Uterus (tissue), 4 donors: Measurements from ENCODE around the gene ANKUB1. TPM values are rescaled to one million over a fixed set of nuclear protein-coding genes. Genes with fewer than 3 reads are reported as not detected.

Experiments used
- DNase-seq, 2 donors: peaks; one replicate each; pipeline ENCODE4 v3.0.0-alpha.2; 2019 to 2020
- H3K27ac ChIP-seq, 2 donors: fragments of 200-600 bp; sonication (generic); 1 replicate in 1 of 2; 2 replicates in 1 of 2; pipeline ENCODE4 v1.5.1; 2016 to 2018
- H3K27me3 ChIP-seq, 2 donors: fragments of 200-600 bp; sonication (generic); one replicate each; pipeline ENCODE4 v1.5.1; 2018 to 2019; ENCODE audit warnings: control low read depth in 1 of 2
- H3K36me3 ChIP-seq, 2 donors: fragments of 200-600 bp; sonication (generic); one replicate each; pipeline ENCODE4 v1.5.1; 2019; ENCODE audit warnings: control low read depth in 1 of 2
- H3K4me1 ChIP-seq, 2 donors: fragments of 200-600 bp; sonication (generic); one replicate each; pipeline ENCODE4 v1.5.1; 2018 to 2019; ENCODE audit warnings: control low read depth in 1 of 2
- H3K4me3 ChIP-seq, 2 donors: fragments of 200-600 bp; sonication (generic); 1 replicate in 1 of 2; 2 replicates in 1 of 2; pipeline ENCODE4 v1.5.1; 2018 to 2019; ENCODE audit warnings: mild to moderate bottlenecking in 1 of 2
- H3K9me3 ChIP-seq, 2 donors: fragments of 200-600 bp; sonication (generic); one replicate each; pipeline ENCODE4 v1.5.1; 2019; ENCODE audit warnings: control low read depth in 1 of 2
- POLR2A ChIP-seq, 2 donors: fragments of 450-650 bp; IDR thresholded peaks; one replicate each; pipeline ENCODE4 v1.6.1; 2016; ENCODE audit warnings: antibody characterized with exemption in 2 of 2, mild to moderate bottlenecking in 1 of 2, moderate library complexity in 1 of 2
- intact Hi-C: fragments of 100-400 bp; cut with DNase I; formaldehyde crosslinking; loops from one replicate; pipeline ENCODE4 v1.15.1; 2023; ENCODE audit warnings: low total_unique reads
- total RNA-seq, 4 donors: library from RNA; depleted of rRNA in 3 of 4; stranded (reverse); fragments of >200 nt in 3 of 4; gene quantifications; one replicate each; pipeline versions ENCODE4 v1.1.0 to v1.2.4, GENCODE V29; 2014 to 2023
- TF ChIP-seq, protein P1 (sequence below), 4 experiments: fragments of 200-600 bp in 2 of 4; fragments of 450-650 bp in 2 of 4; sonication (generic) in 2 of 4; IDR thresholded peaks; one replicate each; pipeline ENCODE4 v1.5.1; 2016 to 2019; ENCODE audit warnings: antibody characterized with exemption in 4 of 4, mild to moderate bottlenecking in 2 of 4, moderate library complexity in 1 of 4
- donor health status: DM: yes; HTN: yes; CAD: no.

Gene ANKUB1
- total RNA-seq, 4 donors from 2014 or later: 0.51 to 1.0 TPM; not detected in 2

DNA sequence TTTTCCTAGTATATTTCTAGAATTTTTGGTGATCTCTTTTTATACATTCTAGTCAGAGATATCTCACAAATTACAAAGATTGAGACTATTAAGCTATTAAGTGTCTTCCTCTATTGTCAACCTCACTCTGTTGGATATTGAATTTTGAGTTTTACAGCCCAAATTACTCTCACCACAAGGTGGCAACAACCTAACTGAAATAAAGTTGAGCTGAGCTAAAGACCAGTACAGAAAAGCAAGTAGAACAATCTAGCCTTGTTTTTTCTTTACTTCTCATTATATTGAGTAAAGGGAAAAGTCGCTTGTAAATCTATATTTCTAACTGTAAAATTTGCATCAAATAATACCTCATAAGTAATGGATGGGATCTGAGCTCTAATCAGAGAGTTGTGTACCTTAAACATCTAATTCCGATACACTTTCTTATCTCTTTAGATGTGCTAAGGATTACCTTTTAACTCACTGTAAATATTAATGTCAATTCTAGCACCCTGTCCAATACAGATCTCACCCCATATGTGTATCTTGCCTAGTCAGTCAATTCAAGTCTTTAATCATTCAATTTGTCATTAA lies 26.5 kb downstream of the ANKUB1 start:
- no peaks in the 10 kb centered on the region for H3K4me1 ChIP-seq
- intact Hi-C loops: no loop called here
- no peaks in the 10 kb centered on the region for H3K9me3 ChIP-seq
- no peak overlapping the region for H3K4me3 ChIP-seq
- DNase-seq: no peak
- H3K27ac ChIP-seq: no peak overlapping the region
- H3K27me3 ChIP-seq: no peaks in the 10 kb centered on the region
- TF ChIP-seq, protein P1, sequence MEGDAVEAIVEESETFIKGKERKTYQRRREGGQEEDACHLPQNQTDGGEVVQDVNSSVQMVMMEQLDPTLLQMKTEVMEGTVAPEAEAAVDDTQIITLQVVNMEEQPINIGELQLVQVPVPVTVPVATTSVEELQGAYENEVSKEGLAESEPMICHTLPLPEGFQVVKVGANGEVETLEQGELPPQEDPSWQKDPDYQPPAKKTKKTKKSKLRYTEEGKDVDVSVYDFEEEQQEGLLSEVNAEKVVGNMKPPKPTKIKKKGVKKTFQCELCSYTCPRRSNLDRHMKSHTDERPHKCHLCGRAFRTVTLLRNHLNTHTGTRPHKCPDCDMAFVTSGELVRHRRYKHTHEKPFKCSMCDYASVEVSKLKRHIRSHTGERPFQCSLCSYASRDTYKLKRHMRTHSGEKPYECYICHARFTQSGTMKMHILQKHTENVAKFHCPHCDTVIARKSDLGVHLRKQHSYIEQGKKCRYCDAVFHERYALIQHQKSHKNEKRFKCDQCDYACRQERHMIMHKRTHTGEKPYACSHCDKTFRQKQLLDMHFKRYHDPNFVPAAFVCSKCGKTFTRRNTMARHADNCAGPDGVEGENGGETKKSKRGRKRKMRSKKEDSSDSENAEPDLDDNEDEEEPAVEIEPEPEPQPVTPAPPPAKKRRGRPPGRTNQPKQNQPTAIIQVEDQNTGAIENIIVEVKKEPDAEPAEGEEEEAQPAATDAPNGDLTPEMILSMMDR (IDR thresholded peaks at IDR 0.05): peak in 3 of 4 experiments; percentile 11 to 32 (median 23)
- TF ChIP-seq POLR2A (IDR thresholded peaks at IDR 0.05): no peak
- H3K36me3 ChIP-seq: no peaks in the 10 kb centered on the region

DNA sequence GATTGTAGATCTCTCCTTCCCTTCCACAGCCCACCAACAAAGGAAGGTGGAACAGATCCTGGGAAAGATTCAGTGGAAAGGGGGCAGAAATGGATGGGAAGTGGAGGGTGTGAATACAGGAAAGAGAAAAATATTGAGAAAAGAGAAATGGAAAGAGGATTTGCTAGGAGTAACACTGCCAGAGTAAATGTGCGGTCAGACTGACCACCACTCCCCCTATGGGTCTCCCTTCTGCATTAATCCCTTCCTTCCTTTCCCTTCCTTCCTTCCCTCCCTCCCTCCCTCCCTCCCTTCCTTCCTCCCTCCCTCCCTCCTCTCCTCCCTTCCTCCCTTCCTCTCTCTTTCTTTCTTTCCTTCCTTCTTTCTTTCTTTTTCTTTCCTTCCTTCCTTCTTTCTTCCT lies 28.1 kb downstream of the ANKUB1 start:
- DNase-seq: no peak
- no peak overlapping the region for H3K27ac ChIP-seq
- H3K4me3 ChIP-seq: no peak overlapping the region
- no peaks in the 10 kb centered on the region for H3K4me1 ChIP-seq
- intact Hi-C loops: no loop called here
- no peaks in the 10 kb centered on the region for H3K27me3 ChIP-seq
- TF ChIP-seq, protein P1 (IDR thresholded peaks at IDR 0.05): no peak
- TF ChIP-seq POLR2A (IDR thresholded peaks at IDR 0.05): no peak
- no peaks in the 10 kb centered on the region for H3K9me3 ChIP-seq
- no peaks in the 10 kb centered on the region for H3K36me3 ChIP-seq

DNA sequence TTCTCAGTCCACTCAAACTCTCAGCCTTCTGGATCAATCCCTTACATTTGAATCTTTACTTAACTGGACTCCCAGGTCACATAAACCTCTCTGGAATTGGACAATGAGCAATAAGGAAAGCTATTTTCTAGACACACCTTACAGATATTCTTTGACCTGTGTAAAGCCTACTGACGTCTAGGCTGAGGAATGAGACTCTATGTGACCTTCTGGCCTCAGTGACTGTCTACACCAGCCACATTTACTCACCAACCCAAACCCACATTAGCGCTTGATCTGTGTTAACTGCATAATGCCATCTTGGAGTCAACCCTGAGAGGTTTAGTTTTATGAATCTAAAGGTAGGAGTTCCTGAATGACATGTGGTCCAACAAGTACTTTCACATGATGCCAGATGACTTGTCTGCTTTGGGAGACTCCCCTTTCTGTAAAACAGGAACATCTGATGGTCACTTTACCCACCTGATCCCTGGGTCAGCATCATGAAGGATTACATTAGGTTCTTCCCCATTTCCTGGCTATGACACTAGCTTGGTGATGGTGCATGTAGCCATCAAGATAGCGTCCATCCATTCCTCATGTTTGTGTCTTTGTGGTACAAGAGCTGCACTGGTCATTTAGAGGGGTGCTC lies 28.7 kb downstream of the ANKUB1 start:
- no peaks in the 10 kb centered on the region for H3K4me1 ChIP-seq
- intact Hi-C loops: no loop called here
- H3K27ac ChIP-seq: no peak overlapping the region
- H3K4me3 ChIP-seq: no peak overlapping the region
- DNase-seq: no peak
- no peaks in the 10 kb centered on the region for H3K9me3 ChIP-seq
- H3K36me3 ChIP-seq: no peaks in the 10 kb centered on the region
- H3K27me3 ChIP-seq: no peaks in the 10 kb centered on the region
- TF ChIP-seq, protein P1 (IDR thresholded peaks at IDR 0.05): no peak
- no peak for TF ChIP-seq POLR2A (IDR thresholded peaks at IDR 0.05)

DNA sequence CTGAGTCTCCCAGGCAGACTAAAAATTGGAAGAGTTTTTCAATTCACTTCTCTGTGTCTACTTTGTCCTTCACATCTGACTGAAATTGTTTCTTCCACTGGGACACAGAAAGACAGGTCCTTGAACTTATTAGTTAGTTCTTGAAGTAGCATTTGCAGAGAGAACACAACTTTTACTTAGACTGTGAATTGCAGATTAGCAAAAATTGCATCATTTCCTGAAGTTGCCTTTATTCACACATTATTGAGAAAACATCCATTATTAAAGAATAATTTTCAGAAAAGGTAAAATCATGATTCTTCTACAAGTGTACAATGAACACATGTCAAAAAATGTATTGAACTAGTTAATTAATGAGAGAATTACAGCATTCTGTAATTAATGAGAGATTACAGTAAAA lies 38.6 kb downstream of the ANKUB1 start:
- no peaks in the 10 kb centered on the region for H3K9me3 ChIP-seq
- no peaks in the 10 kb centered on the region for H3K36me3 ChIP-seq
- no peak overlapping the region for H3K4me3 ChIP-seq
- H3K27ac ChIP-seq: no peak overlapping the region
- intact Hi-C loops: no loop called here
- peaks cover 0 to 6% of the 10 kb centered on the region in 2 donors for H3K4me1 ChIP-seq
- TF ChIP-seq, protein P1 (IDR thresholded peaks at IDR 0.05): no peak
- TF ChIP-seq POLR2A (IDR thresholded peaks at IDR 0.05): no peak
- no peaks in the 10 kb centered on the region for H3K27me3 ChIP-seq
- DNase-seq: no peak

DNA sequence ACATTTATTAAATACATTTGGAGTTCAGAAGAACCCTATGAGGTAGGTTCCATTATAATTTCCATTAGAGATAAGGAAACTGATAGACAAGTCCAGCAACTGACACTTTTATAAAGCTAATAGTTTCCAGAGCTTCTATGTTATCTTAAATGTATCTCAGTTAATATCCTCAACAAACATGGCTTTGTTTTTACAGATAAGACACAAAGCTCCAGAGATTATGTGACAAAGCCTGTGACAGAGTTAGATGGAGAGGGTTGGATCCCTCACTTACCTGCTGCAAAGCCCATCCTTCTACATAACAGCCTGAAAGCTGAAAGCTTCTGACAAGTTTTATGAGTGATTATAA lies 39.6 kb downstream of the ANKUB1 start:
- intact Hi-C loops: no loop called here
- peaks cover 0 to 6% of the 10 kb centered on the region in 2 donors for H3K4me1 ChIP-seq
- peak overlapping the region; percentile 67 to 84 for H3K4me3 ChIP-seq
- DNase-seq: no peak
- H3K27ac ChIP-seq: peak overlapping the region; percentile 84 to 87
- no peaks in the 10 kb centered on the region for H3K27me3 ChIP-seq
- no peaks in the 10 kb centered on the region for H3K36me3 ChIP-seq
- no peak for TF ChIP-seq POLR2A (IDR thresholded peaks at IDR 0.05)
- TF ChIP-seq, protein P1 (IDR thresholded peaks at IDR 0.05): no peak
- H3K9me3 ChIP-seq: no peaks in the 10 kb centered on the region
